GM18499 (cell line): ENCODE data around the gene SYDE1.
"Not testable (repeated sequence)": the region's sequence is repeated elsewhere in the genome, so short reads cannot be mapped to it uniquely, and the experiment has no call there.

Experiments used
- ATAC-seq: cut with Tn5 transposase; IDR thresholded peaks from one replicate; pipeline ENCODE4 v1.9.1; 2021; ENCODE audit warnings: moderate number of reproducible peaks; ENCODE audit not compliant: insufficient read depth, unreplicated experiment

Gene SYDE1, protein sequence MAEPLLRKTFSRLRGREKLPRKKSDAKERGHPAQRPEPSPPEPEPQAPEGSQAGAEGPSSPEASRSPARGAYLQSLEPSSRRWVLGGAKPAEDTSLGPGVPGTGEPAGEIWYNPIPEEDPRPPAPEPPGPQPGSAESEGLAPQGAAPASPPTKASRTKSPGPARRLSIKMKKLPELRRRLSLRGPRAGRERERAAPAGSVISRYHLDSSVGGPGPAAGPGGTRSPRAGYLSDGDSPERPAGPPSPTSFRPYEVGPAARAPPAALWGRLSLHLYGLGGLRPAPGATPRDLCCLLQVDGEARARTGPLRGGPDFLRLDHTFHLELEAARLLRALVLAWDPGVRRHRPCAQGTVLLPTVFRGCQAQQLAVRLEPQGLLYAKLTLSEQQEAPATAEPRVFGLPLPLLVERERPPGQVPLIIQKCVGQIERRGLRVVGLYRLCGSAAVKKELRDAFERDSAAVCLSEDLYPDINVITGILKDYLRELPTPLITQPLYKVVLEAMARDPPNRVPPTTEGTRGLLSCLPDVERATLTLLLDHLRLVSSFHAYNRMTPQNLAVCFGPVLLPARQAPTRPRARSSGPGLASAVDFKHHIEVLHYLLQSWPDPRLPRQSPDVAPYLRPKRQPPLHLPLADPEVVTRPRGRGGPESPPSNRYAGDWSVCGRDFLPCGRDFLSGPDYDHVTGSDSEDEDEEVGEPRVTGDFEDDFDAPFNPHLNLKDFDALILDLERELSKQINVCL

DNA sequence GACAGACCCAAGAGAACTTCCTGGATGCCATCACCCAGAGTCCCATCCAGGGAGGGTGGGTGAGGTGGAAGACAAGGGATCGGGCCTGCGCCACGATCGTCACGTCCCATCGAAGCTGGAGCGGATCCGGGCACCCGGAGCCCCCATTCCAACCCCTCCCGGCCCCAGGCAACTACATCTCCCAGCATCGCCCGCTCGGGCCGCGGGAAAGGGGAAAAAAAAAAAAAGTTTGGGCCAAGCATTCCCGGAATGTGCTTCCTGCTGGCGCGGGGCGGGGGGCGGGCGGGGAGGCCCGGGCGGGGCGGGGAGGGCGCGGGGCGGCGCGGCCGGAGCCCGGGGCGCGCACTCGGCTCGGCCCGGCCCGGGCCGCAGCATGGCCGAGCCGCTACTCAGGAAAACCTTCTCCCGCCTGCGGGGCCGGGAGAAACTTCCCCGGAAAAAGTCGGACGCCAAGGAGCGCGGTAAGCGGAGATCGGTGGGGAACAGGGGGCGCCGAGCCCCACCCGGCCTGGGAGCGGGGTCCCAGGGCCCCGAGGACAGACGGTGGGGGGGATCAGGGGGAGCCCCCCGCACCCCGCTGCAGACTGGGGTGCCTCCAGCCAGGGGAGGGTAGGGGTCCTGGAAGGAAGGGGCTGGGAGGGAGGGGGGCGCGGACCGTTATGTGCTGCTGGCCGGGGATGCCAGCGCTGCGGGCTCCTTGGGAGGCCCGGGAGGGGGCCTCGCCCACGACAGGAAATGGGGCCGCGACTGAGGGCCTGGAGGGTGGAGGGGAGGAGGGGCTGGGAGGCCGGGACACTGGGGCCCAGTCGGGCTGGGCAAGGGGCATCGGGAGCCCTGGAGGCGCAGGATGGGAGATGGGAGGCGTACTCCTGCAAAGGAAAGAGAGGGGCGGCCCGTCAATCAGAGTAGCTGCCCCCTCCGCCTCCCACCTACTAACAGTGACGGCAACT, at the start of gene SYDE1:
Gene SYDE1, plus strand, starts transcription at position 341 of the 950 bp plus-strand sequence. Its CDS starts 33 bp downstream, at position 374.
- ATAC-seq, result no peak

DNA sequence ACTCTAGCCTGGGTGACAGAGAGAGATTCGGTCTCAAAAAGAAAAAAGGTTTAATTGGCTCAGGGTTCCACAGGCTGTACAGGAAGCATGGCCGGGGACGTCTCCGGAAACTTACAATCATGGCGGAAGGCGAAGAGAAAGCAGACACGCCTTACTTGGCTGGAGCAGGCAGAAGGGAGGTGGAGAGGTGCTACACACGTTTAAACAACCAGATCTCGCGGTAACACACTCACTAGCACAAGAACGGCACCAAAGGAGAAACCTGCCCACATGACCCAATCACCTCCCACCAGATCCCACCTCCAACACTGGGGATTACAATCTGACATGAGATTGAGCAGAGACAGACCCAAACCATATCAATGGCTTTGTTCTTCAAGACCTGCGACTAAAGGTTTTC, 45.2 kb upstream of the SYDE1 start:
- ATAC-seq, result no peak

DNA sequence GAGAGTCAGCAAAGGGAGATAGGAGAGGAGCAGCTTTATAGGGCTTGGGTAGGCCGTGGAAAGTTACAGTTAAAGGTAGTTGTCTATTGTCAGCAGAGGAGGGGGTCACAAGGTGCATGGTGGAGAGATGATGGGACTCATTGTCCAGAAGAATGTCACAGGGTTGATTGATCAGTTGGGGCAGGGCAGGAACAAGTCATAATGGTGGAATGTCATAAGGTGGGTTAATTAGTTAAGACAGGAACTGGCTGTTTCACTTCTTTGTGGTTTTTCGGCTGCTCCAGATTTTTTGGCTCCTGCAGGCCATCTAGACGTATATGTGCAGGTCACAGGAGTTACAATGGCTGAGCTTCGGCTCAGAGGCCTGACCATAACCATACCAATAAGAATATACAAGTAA, 36.8 kb upstream of the SYDE1 start:
- ATAC-seq, result not testable (repeated sequence)

DNA sequence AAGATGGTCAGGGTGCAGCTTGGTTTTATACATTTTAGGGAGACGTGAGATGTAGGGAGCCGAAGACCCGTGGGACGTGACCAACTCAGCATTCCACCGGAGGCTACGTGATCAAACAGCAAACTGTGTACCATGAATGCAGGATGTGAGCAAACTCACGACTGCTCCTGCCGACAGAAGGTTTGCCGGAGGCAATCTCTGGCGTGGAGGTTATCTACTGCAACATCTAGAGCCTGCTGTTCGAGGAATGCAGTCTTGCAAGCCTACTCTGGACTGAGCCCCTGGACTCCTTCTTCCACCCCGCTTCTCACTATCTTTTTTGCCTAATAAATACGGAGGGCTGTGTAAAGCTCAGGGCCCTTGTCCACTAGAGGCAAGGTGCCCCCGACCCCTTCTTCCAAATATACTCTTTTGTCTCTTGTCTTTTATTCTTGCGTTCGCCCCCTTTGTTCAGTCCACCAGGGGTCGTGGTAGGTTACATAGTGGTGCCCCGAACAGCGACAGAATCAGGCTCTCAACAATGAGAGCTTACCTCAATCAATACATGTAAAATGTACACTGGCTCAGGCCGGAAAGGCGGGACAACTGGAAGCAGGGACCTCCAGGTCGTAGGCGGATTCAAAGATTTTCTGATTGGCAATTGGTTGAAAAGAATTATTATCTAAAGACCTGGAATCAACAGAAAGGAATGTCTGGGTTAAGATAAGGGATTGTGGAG, 34.1 kb upstream of the SYDE1 start:
- no peak for ATAC-seq

DNA sequence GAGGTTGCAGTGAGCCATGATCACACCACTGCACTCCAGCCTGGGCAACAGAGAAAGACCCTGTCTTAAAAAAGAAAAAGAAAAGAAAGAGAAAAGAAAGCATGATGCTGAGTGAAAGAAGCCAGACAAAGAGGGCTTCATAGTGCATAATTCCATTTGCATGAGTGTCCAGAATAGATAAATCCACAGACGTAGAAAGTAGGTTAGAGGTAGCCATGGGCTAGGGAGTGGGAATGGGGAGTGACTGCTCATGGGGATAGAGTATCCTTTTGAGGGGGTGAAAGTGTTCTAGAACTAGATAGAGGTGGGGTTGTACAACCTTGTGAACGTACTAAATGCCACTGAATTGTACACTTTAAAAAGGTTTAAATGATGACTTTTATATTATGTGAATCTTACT, 32.8 kb upstream of the SYDE1 start:
- ATAC-seq, result no peak

DNA sequence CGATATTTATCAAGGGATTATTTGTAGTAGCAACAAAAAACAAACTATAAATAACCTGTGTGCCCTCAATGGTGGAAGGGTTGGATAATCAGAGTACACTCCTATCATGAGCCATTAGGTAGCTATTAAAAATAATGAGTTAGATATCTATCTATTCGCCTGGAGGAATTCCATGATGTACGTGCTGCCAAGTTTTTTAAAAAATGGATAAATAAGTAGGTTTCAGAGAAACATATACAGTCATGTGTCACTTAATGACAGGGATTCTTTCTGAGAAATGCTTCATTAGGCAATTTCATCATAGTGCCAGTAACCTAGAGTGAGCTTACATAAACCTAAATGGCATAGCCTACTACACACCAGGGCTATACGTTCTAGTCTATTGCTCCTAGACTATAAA, 31.4 kb upstream of the SYDE1 start:
- ATAC-seq, result no peak

DNA sequence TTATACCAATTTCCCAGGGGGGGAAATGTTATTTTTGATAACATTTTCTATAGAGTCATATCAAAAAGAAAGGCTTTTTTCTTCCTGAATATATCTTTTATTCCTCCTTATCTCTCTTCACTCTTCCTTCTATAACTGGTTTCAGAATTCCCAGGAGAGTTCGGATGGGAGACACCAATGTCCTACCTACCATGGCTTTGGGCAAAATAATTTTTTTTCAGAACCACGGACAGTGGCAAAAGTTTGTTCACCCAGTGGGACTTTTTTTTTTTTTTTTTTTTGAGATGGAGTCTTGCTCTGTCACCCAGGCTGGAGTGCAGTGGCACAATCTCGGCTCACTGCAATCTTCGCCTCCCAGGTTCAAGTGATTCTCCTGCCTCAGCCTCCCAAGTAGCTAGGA, 27.2 kb upstream of the SYDE1 start:
- not testable (repeated sequence) for ATAC-seq

DNA sequence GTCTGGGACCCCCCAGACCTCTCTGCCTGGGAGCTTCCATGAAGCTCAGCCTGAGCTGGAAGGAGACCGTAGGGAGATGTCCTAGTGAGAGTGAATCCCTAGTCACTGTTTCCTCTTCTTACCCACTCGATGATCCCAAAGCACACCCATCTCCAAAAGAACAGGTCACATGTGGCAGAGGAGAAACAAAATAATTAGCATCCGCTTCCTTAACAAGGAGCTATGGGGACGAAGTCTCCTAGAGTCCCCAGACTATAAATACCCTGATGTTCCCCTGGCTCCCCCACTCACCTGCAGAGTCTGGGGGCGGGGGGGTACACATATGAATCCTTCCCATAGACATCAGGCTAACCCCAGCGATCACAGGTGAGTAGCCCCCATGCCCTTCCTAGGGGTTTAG, 25.3 kb upstream of the SYDE1 start, which contains the start of gene OR1I1:
Gene OR1I1, plus strand, starts transcription at position 301 of the 400 bp plus-strand sequence. CDS start 4,855 bp downstream, outside the sequence.
- ATAC-seq, result no peak

DNA sequence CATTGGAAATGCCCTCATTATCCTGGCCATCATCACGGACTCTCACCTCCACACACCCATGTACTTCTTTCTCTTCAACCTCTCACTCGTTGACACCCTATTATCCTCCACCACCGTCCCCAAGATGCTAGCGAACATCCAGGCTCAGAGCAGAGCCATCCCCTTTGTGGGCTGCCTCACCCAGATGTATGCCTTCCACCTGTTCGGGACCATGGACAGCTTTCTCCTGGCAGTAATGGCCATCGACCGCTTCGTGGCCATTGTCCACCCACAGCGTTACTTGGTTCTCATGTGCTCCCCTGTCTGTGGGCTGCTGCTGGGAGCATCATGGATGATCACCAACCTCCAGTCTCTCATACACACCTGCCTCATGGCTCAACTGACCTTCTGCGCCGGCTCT, 20.0 kb upstream of the SYDE1 start:
- no peak for ATAC-seq

DNA sequence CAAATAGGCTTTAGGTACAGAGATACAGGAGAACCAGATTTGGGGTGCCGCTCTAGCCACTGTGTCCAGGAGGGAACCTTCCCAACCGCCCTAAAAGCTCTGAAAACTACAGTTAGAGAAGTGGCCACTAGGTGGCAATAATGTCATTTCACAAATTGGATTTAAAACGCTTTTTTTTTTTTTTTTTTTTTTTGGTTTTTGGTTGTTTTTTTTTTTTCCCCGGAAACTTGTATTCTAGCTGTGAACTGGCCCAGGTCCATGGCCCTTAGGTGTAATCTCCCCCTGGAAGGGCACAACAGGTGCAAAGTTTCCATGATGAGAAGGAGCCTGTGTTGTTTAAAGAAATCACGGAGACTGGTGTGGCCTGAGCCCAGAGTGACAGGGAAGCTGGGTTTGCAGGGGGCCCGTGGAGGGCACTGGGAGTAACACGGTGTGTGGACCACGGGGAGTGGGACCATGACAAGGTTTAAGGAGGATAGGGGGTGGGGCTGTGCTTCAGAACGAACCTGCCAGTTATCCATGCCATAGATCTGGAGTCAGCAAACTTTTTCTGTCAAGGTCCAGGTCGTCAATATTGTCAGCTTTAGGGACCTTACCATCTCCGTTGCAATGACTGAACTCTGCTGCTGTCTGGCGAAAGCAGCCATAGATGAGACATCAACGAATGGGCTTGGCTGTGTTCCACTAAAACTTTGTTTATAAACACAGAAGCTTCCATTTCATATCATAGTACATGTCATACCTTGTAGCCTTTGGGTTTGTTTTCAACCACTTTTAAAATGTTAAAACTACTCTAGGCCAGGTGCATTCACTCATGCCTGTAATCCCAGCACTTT, 15.1 kb upstream of the SYDE1 start:
- ATAC-seq, result no peak

DNA sequence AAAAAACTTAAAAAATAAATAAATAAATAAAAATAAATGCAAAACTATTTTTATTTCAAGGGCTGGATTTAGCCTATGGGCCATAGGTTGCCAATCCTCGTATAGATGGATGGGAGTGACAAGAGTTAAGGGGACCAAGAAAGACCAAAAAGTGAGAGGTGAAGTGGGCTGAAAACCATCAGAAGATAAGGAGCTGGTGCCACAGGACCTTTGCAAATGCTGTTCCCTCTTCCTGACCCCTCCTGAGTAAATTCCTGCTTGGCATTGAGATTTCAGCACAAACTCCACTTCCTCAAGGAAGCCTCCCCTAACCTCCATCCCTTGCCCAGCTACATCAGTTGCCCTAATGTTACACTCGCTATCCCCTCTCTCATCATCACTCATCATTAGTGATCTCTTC, 14.2 kb upstream of the SYDE1 start:
- no peak for ATAC-seq

DNA sequence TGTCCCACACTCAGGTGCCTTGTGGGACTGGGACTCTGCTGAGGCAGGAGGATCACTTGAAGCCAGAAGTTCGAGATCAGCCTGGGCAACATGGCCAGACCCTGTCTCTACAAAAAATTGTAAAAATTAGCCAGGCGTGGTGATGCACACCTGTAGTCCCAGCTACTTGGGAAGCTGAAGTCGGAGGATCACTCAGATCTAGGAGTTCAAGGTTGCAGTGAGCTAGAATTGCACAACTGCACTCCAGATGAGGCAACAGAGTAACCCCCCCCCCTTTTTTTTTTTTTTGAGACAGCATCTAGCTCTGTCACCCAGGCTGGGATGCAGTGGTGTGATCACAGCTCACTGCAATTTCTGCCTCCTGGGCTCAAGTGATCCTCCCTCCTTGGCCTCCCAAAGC, 11.0 kb upstream of the SYDE1 start:
- no peak for ATAC-seq

DNA sequence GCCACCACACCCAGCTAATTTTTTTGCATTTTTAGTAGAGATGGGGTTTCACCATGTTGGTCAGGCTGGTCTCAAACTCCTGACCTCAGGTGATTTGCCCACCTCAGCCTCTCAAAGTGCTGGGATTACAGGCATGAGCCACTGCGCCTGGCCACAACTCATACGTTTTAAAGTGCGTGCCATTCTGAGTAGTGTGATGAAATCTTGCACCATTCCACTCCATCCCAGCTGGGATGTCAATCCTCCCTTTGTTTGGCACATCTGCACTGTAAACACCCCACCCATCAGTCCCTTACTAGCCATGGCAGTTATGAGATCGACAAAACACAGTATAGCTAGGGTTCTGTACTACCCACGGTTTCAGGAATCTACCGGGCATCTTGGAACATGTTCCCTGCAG, 9.2 kb upstream of the SYDE1 start:
- ATAC-seq, result not testable (repeated sequence)

DNA sequence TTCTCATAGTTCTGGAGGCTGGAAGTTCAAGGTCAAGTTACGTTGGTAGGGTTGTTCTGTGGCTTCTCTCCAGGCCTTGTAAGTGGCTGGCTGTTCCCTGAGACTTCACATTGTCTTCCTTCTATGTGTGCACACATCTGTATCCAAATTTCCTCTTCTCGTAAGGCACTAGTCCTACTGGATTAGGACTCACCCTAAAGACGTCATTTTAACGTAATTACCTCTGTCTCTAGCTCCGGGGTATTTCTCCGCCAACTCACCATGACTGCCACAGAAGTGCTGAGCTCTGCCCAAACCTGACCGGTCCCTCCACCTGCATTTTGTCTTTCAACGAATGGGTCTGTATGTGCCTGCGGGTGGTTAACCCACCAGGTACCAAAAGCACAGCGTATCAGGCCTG, 8.7 kb upstream of the SYDE1 start:
- ATAC-seq, result no peak

DNA sequence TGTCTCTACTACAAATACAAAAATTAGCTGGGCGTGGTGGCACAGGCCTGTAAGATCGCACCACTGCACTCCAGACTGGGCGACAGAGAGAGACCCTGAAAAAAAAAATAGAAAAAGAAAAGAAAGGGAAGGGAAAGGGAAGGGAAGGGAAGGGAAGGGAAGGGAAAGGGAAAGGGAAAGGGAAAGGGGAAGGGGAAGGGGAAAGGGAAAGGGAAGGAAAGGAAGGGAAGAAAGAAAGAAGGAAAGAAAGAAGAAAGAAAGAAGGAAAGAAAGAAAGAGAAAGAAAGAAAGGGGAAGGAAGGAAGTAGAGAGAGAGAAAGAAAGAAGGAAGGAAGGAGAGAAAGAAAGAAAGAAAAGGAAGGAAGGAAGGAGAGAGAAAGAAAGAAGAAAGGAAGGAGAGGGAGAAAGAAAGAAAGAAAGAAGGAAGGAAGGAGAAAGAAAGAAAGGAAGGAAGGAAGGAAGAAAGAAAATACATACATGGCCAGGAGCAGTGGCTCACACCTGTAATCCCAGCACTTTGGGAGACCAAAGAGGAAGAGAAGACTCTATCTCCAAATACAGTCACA, 8.1 kb upstream of the SYDE1 start:
- ATAC-seq, result no peak

DNA sequence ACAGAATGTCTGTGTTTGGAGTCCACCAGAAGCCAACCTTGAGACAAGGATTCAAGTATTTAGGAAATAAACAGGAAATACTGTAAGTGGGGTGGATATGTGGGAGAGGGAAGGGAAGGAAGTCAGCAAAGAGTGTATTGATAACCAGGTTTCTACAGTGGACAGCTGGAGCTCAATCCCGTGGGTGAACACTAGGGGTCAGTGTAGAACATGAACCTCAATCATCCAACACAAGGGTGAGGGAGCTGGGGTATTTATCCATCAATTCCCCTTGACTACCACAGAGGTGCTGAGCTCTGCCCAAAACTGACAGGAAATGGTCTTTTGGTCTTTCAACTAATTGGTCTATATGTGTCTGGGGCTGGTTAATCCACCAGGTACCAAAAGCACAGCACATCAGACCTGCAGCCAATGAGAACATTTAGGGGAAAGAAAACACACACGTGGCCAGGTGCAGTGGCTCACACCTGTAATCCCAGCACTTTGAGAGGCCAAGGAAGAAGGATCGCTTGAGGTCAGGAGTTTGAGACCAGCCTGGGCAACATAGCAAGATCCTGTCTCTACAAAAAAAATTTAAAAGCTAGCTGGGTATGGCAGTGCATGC, 5.6 kb upstream of the SYDE1 start:
- no peak for ATAC-seq

DNA sequence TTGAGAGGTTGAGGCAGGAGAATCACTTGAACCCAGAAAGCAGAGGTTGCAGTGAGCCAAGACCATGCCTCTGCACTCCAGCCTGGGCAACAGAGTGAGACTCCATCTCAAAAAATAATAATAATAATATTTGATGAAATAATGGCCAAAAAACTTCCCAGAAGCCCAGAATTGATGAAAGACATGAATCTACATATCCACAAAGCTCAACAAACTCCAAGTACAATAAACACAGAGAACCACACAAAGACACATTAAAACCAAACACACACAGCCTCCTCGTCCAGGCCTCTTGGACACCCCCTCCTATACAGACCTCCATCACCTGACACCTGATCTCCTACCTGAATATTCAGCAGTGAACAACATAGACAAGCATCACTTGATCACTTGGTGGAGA, 3.2 kb upstream of the SYDE1 start:
- ATAC-seq, result no peak

DNA sequence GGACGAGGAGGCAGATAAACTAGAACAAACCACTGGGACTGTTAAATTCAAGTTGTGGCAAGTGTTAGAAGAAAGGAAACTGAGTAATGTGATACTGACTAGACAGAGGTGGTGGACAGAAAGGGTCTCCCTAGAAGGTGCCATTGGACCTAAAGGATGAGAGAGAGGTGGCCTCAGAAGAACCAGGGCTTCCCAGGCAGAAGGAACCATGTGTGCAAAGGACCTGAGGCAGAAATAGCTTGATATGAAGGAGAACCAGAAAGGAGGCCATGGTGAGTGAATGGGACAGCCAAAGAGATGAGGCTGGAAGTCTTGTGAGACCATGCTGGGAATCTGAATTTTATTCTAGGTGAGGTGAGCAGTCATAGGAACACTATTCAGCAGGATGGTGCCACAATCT, 2.8 kb upstream of the SYDE1 start:
- no peak for ATAC-seq
